ENCODE data around the gene NAA15. TPM values are rescaled to one million over a fixed set of nuclear protein-coding genes. Genes with fewer than 3 reads are reported as not detected.

The NAA15 gene
- total and polyA plus RNA-seq, 2 experiments from 2014 or later, result 29.2 to 32.8 TPM

- H3K36me3 ChIP-seq (ENCODE audit: low read depth), result no peaks in the 10 kb centered on the region
- peak; percentile 64 for DNase-seq
- 0% methylated on average over 1 of the region's 1 CpG for WGBS, 2 experiments (ENCODE audit: low coverage in 1 of 2, low lambda C conversion rate in 2 of 2, missing lambda C conversion rate in 2 of 2)
These were observed 1.8 kb upstream of the NAA15 start for GRCh38 chr4:139299536-139299935.

GRCh38 chr4:139300431-139301112, 733 bp upstream of the NAA15 start:
- H2AFZ ChIP-seq, result peak overlapping the region; percentile 95
- H3K4me3 ChIP-seq, result peak overlapping the region; percentile 93
- DNase-seq, result peak; percentile 86
- peak overlapping the region; percentile 98 for H3K4me2 ChIP-seq (ENCODE audit: unreplicated experiment)
- peaks cover 85% of the 10 kb centered on the region for H3K79me2 ChIP-seq (ENCODE audit: insufficient read depth)
- WGBS, 2 experiments (ENCODE audit: low coverage in 1 of 2, low lambda C conversion rate in 2 of 2, missing lambda C conversion rate in 2 of 2), result 1 to 2% methylated on average over 16 of the region's 16 CpGs
- H3F3A ChIP-seq (ENCODE audit: insufficient read depth), result peaks cover 55% of the 10 kb centered on the region
- peak overlapping the region; percentile 89 for H3K9ac ChIP-seq
- H4K20me1 ChIP-seq (ENCODE audit: insufficient read depth), result no peaks in the 10 kb centered on the region
- H3K27me3 ChIP-seq (replicated peaks; ENCODE audit: insufficient read depth), result no peaks in the 10 kb centered on the region
- no peaks in the 10 kb centered on the region for H3K9me3 ChIP-seq (ENCODE audit: low read depth)
- TF ChIP-seq EZH2phosphoT487 (IDR thresholded peaks at IDR 0.05; ENCODE audit: insufficient read depth, low read depth) (no peak), EZH2 (IDR thresholded peaks at IDR 0.05; ENCODE audit: insufficient read depth, poor library complexity, severe bottlenecking) (no peak)
- H3K9me2 ChIP-seq (ENCODE audit: insufficient read depth), result no peaks in the 10 kb centered on the region
- peaks cover 6% of the 10 kb centered on the region; the same call in 1 of the 2 replicates for H3K36me3 ChIP-seq (ENCODE audit: low read depth)
- H3K27ac ChIP-seq, result peak overlapping the region; percentile 90
- in situ Hi-C loops (cut with MboI), result no loop called here
- peaks cover 35% of the 10 kb centered on the region for H3K4me1 ChIP-seq (ENCODE audit: insufficient read depth)

More at GRCh38 chr4:139299536-139299935, 1.8 kb upstream of the NAA15 start:
- TF ChIP-seq EZH2phosphoT487 (IDR thresholded peaks at IDR 0.05; ENCODE audit: insufficient read depth, low read depth) (no peak), EZH2 (IDR thresholded peaks at IDR 0.05; ENCODE audit: insufficient read depth, poor library complexity, severe bottlenecking) (no peak)
- peaks cover 55% of the 10 kb centered on the region for H3F3A ChIP-seq (ENCODE audit: insufficient read depth)
- in situ Hi-C loops (cut with MboI), result no loop called here
- peaks cover 83% of the 10 kb centered on the region for H3K79me2 ChIP-seq (ENCODE audit: insufficient read depth)
- H3K27ac ChIP-seq, result peak overlapping the region; percentile 90
- H3K4me3 ChIP-seq, result peak overlapping the region; percentile 93
- no peaks in the 10 kb centered on the region for H4K20me1 ChIP-seq (ENCODE audit: insufficient read depth)
- no peaks in the 10 kb centered on the region for H3K9me2 ChIP-seq (ENCODE audit: insufficient read depth)
- peaks cover 39% of the 10 kb centered on the region for H3K4me1 ChIP-seq (ENCODE audit: insufficient read depth)
- H3K4me2 ChIP-seq (ENCODE audit: unreplicated experiment), result peak overlapping the region; percentile 98
- no peaks in the 10 kb centered on the region for H3K9me3 ChIP-seq (ENCODE audit: low read depth)
- peak overlapping the region; percentile 89 for H3K9ac ChIP-seq
- peak overlapping the region; percentile 95; the same call in 1 of the 2 replicates for H2AFZ ChIP-seq
- H3K27me3 ChIP-seq (replicated peaks; ENCODE audit: insufficient read depth), result no peaks in the 10 kb centered on the region

- Histone ChIP-seq H2AFZ (peak within 1 kb of the TSS; percentile 95), H3K4me2 (ENCODE audit: unreplicated experiment) (peak within 1 kb of the TSS; percentile 98), H3K4me1 (ENCODE audit: insufficient read depth) (peaks cover 23% of the 10 kb centered on the region), H3K27me3 (replicated peaks; ENCODE audit: insufficient read depth) (no peaks in the 10 kb centered on the region), H3K9ac (peak within 1 kb of the TSS; percentile 89), H3K27ac (peak within 1 kb of the TSS; percentile 90), H3K36me3 (ENCODE audit: low read depth) (peaks cover 16% of the 10 kb centered on the region), H4K20me1 (ENCODE audit: insufficient read depth) (no peaks in the 10 kb centered on the region), H3K9me2 (ENCODE audit: insufficient read depth) (no peaks in the 10 kb centered on the region), H3K4me3 (peak within 1 kb of the TSS; percentile 93), H3K79me2 (ENCODE audit: insufficient read depth) (peaks cover 87% of the 10 kb centered on the region), H3K9me3 (ENCODE audit: low read depth) (no peaks in the 10 kb centered on the region), H3F3A (ENCODE audit: insufficient read depth) (peaks cover 46% of the 10 kb centered on the region)
- TF ChIP-seq EZH2phosphoT487 (IDR thresholded peaks at IDR 0.05; ENCODE audit: insufficient read depth, low read depth) (no peak), EZH2 (IDR thresholded peaks at IDR 0.05; ENCODE audit: insufficient read depth, poor library complexity, severe bottlenecking) (no peak)
- in situ Hi-C loops (cut with MboI), result no loop called here
- 0 to 2% methylated on average over 44 to 45 of the region's 46 CpGs for WGBS, 2 experiments (ENCODE audit: low coverage in 1 of 2, low lambda C conversion rate in 2 of 2, missing lambda C conversion rate in 2 of 2)
- peak; percentile 80 for DNase-seq
These were observed 711 bp downstream of the NAA15 start, which contains the start of gene NDUFC1 for GRCh38 chr4:139301821-139302611. TSS of gene NDUFC1 (minus strand) at chr4:139302477. CDS start at chr4:139295798, 6,679 bp downstream.

- Histone ChIP-seq H3K9me2 (ENCODE audit: insufficient read depth) (no peaks in the 10 kb centered on the region), H4K20me1 (ENCODE audit: insufficient read depth) (no peaks in the 10 kb centered on the region), H3K27ac (no peak overlapping the region), H3K27me3 (replicated peaks; ENCODE audit: insufficient read depth) (no peaks in the 10 kb centered on the region), H3F3A (ENCODE audit: insufficient read depth) (peaks cover 32% of the 10 kb centered on the region), H3K9ac (no peak overlapping the region), H3K4me1 (ENCODE audit: insufficient read depth) (peaks cover 11% of the 10 kb centered on the region), H3K9me3 (ENCODE audit: low read depth) (no peaks in the 10 kb centered on the region), H3K79me2 (ENCODE audit: insufficient read depth) (peaks cover 91% of the 10 kb centered on the region), H3K4me3 (no peak overlapping the region), H2AFZ (no peak overlapping the region), H3K36me3 (ENCODE audit: low read depth) (peaks cover 18% of the 10 kb centered on the region), H3K4me2 (ENCODE audit: unreplicated experiment) (no peak overlapping the region)
- in situ Hi-C loops (cut with MboI), result no loop called here
- WGBS, 2 experiments (ENCODE audit: low coverage in 1 of 2, low lambda C conversion rate in 2 of 2, missing lambda C conversion rate in 2 of 2), result 94 to 100% methylated on average over 2 of the region's 2 CpGs
- DNase-seq, result no peak
- no peak for TF ChIP-seq EZH2phosphoT487 (IDR thresholded peaks at IDR 0.05; ENCODE audit: insufficient read depth, low read depth)
- TF ChIP-seq EZH2 (IDR thresholded peaks at IDR 0.05; ENCODE audit: insufficient read depth, poor library complexity, severe bottlenecking), result no peak
These were observed 3.6 kb downstream of the NAA15 start for GRCh38 chr4:139304920-139305319.
